ENCODE data around the gene RASSF1. TPM values are rescaled to one million over a fixed set of nuclear protein-coding genes. Genes with fewer than 3 reads are reported as not detected.

Gene RASSF1
- total and polyA plus RNA-seq, 2 donors from 2014 or later, result 19.1 to 28.9 TPM

- intact Hi-C loops (cut with DNase I), result no loop called here
- H3K4me1 ChIP-seq (ENCODE audit: control insufficient read depth in 2 of 3, insufficient read depth in 2 of 3, low read depth in 1 of 3, low read length in 3 of 3), result peaks cover 3 to 26% (median 25%) of the 10 kb centered on the region in 3 donors
These were observed 45.9 kb downstream of the RASSF1 start for GRCh38 chr3:50294492-50295403.

GRCh38 chr3:50294089-50294488 is 46.5 kb downstream of the RASSF1 start:
- no peak for FAIRE-seq
- H3K27me3 ChIP-seq (ENCODE audit: control insufficient read depth, insufficient read depth, low read length), result no peaks in the 10 kb centered on the region
- H3K27ac ChIP-seq (ENCODE audit: low read depth in 2 of 2, low read length in 2 of 2), result no peak overlapping the region
- H3K36me3 ChIP-seq (ENCODE audit: control insufficient read depth in 2 of 3, insufficient read depth in 3 of 3, low read length in 3 of 3), result peaks cover 0 to 10% (median 0%) of the 10 kb centered on the region in 3 donors
- no peak overlapping the region for H3K9ac ChIP-seq (ENCODE audit: low read length in 3 of 3)
- H3K9me3 ChIP-seq (ENCODE audit: control insufficient read depth in 2 of 3, insufficient read depth in 1 of 3, low read length in 3 of 3), result no peaks in the 10 kb centered on the region
- no peak for TF ChIP-seq CTCF (IDR thresholded peaks at IDR 0.05; ENCODE audit: borderline replicate concordance, extremely low read depth, insufficient read depth)
- H3K4me1 ChIP-seq (ENCODE audit: control insufficient read depth in 2 of 3, insufficient read depth in 2 of 3, low read depth in 1 of 3, low read length in 3 of 3), result peaks cover 3 to 24% (median 24%) of the 10 kb centered on the region in 3 donors
- H3K4me3 ChIP-seq (ENCODE audit: low read length in 3 of 3), result no peak overlapping the region
- intact Hi-C loops (cut with DNase I), result no loop called here
- DNase-seq, result no peak

More at GRCh38 chr3:50294492-50295403, 45.9 kb downstream of the RASSF1 start:
- no peak for TF ChIP-seq CTCF (IDR thresholded peaks at IDR 0.05; ENCODE audit: borderline replicate concordance, extremely low read depth, insufficient read depth)
- H3K27me3 ChIP-seq (ENCODE audit: control insufficient read depth, insufficient read depth, low read length), result no peaks in the 10 kb centered on the region
- DNase-seq (peak in 1 of 5 donors; percentile 44), FAIRE-seq (no peak)
- H3K9me3 ChIP-seq (ENCODE audit: control insufficient read depth in 2 of 3, insufficient read depth in 1 of 3, low read length in 3 of 3), result no peaks in the 10 kb centered on the region
- H3K4me3 ChIP-seq (ENCODE audit: low read length in 3 of 3), result no peak overlapping the region
- no peak overlapping the region for H3K9ac ChIP-seq (ENCODE audit: low read length in 3 of 3)
- peaks cover 0 to 3% (median 0%) of the 10 kb centered on the region in 3 donors for H3K36me3 ChIP-seq (ENCODE audit: control insufficient read depth in 2 of 3, insufficient read depth in 3 of 3, low read length in 3 of 3)
- H3K27ac ChIP-seq (ENCODE audit: low read depth in 2 of 2, low read length in 2 of 2), result no peak overlapping the region

DNA sequence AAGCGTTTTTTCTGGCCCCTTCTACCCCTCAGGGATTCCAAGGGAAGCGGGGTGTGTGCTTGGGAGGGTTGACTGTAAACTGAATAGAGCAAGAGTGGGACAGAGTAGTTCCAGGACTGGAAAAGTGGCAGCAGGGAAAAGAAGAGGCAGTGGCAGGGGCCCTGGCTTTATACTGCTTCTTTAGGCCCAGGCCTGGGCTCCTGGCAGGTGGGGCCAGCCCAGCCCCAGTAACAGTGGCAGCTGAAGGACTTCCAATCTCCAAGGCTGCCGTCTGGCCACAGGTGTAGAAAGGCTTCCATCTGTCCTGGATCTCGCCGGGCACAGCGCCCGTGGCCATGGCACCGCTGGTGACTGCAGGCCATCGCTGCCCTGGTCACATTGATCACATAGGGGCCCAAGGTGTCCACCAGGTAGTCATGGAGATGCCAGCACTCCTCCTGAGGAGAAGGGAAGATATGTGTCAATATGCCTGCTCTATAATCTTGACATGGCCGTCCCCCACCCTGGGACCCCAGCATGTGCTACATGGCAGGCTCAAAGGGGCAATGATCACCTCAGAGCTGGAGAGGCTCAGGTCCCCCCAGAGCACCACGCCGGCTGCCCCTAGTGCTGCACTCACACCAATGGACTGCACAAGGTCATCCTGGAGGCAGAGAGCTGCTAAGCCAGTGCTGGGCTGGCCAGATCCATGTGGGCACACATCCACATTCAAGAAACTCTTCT is 47.4 kb downstream of the RASSF1 start:
- peak in 1 of 5 donors; percentile 62 for DNase-seq
- intact Hi-C loops (cut with DNase I), result no loop called here
- no peak for FAIRE-seq
- peak overlapping the region in 1 of 3 donors; percentile 84 for H3K9ac ChIP-seq (ENCODE audit: low read length in 3 of 3)
- TF ChIP-seq CTCF (IDR thresholded peaks at IDR 0.05; ENCODE audit: borderline replicate concordance, extremely low read depth, insufficient read depth), result no peak
- H3K9me3 ChIP-seq (ENCODE audit: control insufficient read depth in 2 of 3, insufficient read depth in 1 of 3, low read length in 3 of 3), result no peaks in the 10 kb centered on the region
- H3K36me3 ChIP-seq (ENCODE audit: control insufficient read depth in 2 of 3, insufficient read depth in 3 of 3, low read length in 3 of 3), result peaks cover 0 to 18% (median 6%) of the 10 kb centered on the region in 3 donors
- peaks cover 3 to 21% (median 16%) of the 10 kb centered on the region in 3 donors for H3K4me1 ChIP-seq (ENCODE audit: control insufficient read depth in 2 of 3, insufficient read depth in 2 of 3, low read depth in 1 of 3, low read length in 3 of 3)
- peak overlapping the region; percentile 78 to 88 for H3K27ac ChIP-seq (ENCODE audit: low read depth in 2 of 2, low read length in 2 of 2)
- H3K27me3 ChIP-seq (ENCODE audit: control insufficient read depth, insufficient read depth, low read length), result no peaks in the 10 kb centered on the region
- H3K4me3 ChIP-seq (ENCODE audit: low read length in 3 of 3), result peak overlapping the region in 1 of 3 donors; percentile 88

Measured in kidney (tissue), 14 donors.